GM20000 (cell line): ENCODE results near the gene KIF27.
"Not testable (repeated sequence)": the region's sequence is repeated elsewhere in the genome, so short reads cannot be mapped to it uniquely, and the experiment has no call there.

ENCODE experiments used
- DNase-seq: peaks from one replicate; pipeline ENCODE4 v3.0.0; 2012; ENCODE audit warnings: low spot score
- CTCF ChIP-seq: IDR thresholded peaks from 2 replicates; pipeline ENCODE4 v1.5.1; 2012; ENCODE audit warnings: mild to moderate bottlenecking, control low read depth; ENCODE audit errors: extremely low read depth, missing control alignments

The KIF27 gene

DNA sequence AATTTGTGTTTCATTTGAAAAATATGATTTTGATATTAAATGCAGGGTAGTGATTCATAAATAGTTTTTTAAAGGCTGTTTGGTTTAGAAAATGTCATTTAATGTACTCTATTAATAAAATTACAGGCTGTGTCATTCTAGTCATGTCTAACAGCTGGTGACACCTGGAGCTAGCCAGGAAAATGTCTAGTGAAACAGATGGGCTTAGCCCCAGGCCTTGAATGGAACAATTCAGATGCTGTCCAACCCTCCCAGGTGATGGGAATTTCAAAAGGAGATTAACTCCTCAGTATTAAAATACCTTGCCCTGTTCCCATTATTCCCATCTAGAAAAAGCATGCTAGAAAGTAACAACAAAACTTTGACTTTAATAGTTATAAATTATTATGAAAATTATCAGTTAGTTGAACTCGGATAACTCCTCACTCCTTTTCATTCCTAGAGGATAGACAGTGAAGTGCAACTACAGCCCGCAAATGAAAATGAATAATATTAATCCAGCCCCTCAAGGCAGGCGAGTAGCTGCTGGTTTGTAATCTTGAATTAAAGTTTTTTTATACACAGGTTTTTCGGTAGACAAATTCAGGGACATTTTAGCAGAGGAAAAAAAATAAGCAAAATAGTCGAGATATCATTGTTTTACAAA is 90.7 kb downstream of the KIF27 start:
- DNase-seq: not testable (repeated sequence)

- not testable (repeated sequence) for DNase-seq
These were observed 96.1 kb downstream of the KIF27 start for GRCh38 chr9:83824986-83825623.

GRCh38 chr9:83817356-83818278 is 103.6 kb downstream of the KIF27 start, which contains the start of gene GKAP1:
GKAP1 (minus strand) TSS chr9:83817769; CDS start chr9:83806517, 11,252 bp downstream.
- DNase-seq: peak; percentile 89
- TF ChIP-seq CTCF: peak; percentile 38

GRCh38 chr9:83817011-83817355 is 104.2 kb downstream of the KIF27 start:
- DNase-seq: not testable (repeated sequence)

GRCh38 chr9:83815120-83815519 is 106.1 kb downstream of the KIF27 start:
- DNase-seq: not testable (repeated sequence)

DNA sequence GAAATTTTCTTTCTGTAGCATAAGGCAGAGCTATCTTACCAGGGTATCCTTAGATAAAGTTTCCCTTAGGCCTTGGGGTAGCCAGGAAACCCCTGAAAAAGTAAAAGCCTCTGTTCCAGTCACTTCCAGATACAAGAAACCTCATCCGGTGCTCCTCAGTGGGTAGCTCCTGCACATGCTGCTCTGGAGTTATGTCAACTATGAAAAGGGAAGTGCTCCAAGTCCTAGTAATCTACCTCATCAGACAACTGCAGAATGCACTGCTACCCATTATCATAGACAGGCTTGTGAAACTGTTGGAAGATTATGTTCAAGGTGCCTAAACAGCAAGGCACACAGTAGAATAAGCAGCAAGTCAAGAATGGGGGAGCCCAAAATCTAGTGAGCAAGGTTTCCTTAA is 112.0 kb downstream of the KIF27 start:
- DNase-seq: not testable (repeated sequence)

DNA sequence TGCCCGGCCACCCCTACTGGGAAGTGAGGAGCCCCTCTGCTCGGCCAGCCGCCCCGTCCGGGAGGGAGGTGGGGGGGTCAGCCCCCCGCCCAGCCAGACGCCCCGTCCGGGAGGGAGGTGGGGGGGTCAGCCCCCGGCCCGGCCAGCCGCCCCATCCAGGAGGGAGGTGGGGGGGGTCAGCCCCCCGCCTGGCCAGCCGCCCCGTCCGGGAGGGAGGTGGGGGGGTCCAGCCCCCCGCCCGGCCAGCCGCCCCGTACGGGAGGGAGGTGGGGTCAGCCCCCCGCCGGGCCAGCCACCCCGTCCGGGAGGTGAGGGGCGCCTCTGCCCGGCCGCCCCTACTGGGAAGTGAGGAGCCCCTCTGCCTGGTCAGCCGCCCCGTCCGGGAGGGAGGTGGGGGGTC is 116.8 kb downstream of the KIF27 start:
- DNase-seq: not testable (repeated sequence)

GRCh38 chr9:83803941-83804340 is 117.3 kb downstream of the KIF27 start:
- DNase-seq: not testable (repeated sequence)

- no peak for TF ChIP-seq CTCF
- DNase-seq: no peak
These were observed 120.8 kb downstream of the KIF27 start for GRCh38 chr9:83800236-83801033.

GRCh38 chr9:83794051-83794450 is 127.2 kb downstream of the KIF27 start:
- peak; percentile 29 for DNase-seq
- no peak for TF ChIP-seq CTCF

- no peak for DNase-seq
These were observed 128.5 kb downstream of the KIF27 start for GRCh38 chr9:83792746-83793145.

More at GRCh38 chr9:83792746-83793145, 128.5 kb downstream of the KIF27 start:
- no peak for TF ChIP-seq CTCF
